GM23338 (cell line): Measurements from ENCODE around the gene ZNF148. TPM values are rescaled to one million over a fixed set of nuclear protein-coding genes. Genes with fewer than 3 reads are reported as not detected.

Source experiments
- ATAC-seq: fragments of 200-7000 bp; cut with Tn5 transposase; 3 replicates; pipeline ENCODE4 v1.9.1; 2020
- DNase-seq: peaks from one replicate; pipeline ENCODE4 v3.0.0-alpha.2; 2015; ENCODE audit warnings: low spot score
- H2AFZ ChIP-seq: fragments of 200-600 bp; sonication (generic); 2 replicates; pipeline ENCODE4 v1.8.0; 2016; ENCODE audit warnings: antibody characterized with exemption, mild to moderate bottlenecking, moderate library complexity
- H3F3A ChIP-seq: fragments of 200-600 bp; sonication (generic); replicated peaks from 2 replicates; pipeline ENCODE4 v1.8.0; 2017; ENCODE audit warnings: antibody characterized with exemption, mixed run types, low read depth
- H3K27ac ChIP-seq: fragments of 200-600 bp; sonication (generic); 2 replicates; pipeline ENCODE4 v1.6.1; 2016; ENCODE audit warnings: low read depth
- H3K27me3 ChIP-seq: fragments of 200-600 bp; sonication (generic); 2 replicates; pipeline ENCODE4 v1.8.0; 2016; ENCODE audit warnings: mild to moderate bottlenecking, mixed run types, moderate library complexity; ENCODE audit not compliant: insufficient read depth
- H3K36me3 ChIP-seq: fragments of 200-600 bp; sonication (generic); 2 replicates; pipeline ENCODE4 v1.8.0; 2016; ENCODE audit warnings: mild to moderate bottlenecking; ENCODE audit not compliant: insufficient read depth
- H3K4me1 ChIP-seq: fragments of 200-600 bp; sonication (generic); 2 replicates; pipeline ENCODE4 v1.8.0; 2016; ENCODE audit warnings: mild to moderate bottlenecking, moderate library complexity; ENCODE audit not compliant: insufficient read depth
- H3K4me2 ChIP-seq: fragments of 200-600 bp; sonication (generic); 2 replicates; pipeline ENCODE4 v1.7.1; 2017; ENCODE audit warnings: mixed run types
- H3K4me3 ChIP-seq: fragments of 200-600 bp; sonication (generic); 2 replicates; pipeline ENCODE4 v1.6.1; 2016; ENCODE audit warnings: mixed run types
- H3K79me2 ChIP-seq: fragments of 200-600 bp; sonication (generic); replicated peaks from 2 replicates; pipeline ENCODE4 v1.8.0; 2017; ENCODE audit warnings: mild to moderate bottlenecking; ENCODE audit not compliant: insufficient read depth
- H3K9me2 ChIP-seq: fragments of 200-600 bp; sonication (generic); 2 replicates; pipeline ENCODE4 v1.8.0; 2017; ENCODE audit not compliant: insufficient read depth
- H4K20me1 ChIP-seq: fragments of 200-600 bp; sonication (generic); replicated peaks from 2 replicates; pipeline ENCODE4 v1.8.0; 2017; ENCODE audit warnings: mild to moderate bottlenecking; ENCODE audit not compliant: insufficient read depth
- H3K27ac Mint-ChIP-seq: 2 replicates; pipeline ENCODE4 v1.8.0; 2020; ENCODE audit warnings: inconsistent platforms, mild to moderate bottlenecking, moderate library complexity, mixed read lengths
- H3K27me3 Mint-ChIP-seq: 3 replicates; pipeline ENCODE4 v1.8.0; 2022; ENCODE audit warnings: low read depth, mild to moderate bottlenecking, moderate library complexity, mixed read lengths, inconsistent platforms; ENCODE audit not compliant: insufficient read depth, poor library complexity
- H3K36me3 Mint-ChIP-seq: 3 replicates; pipeline ENCODE4 v1.8.0; 2021; ENCODE audit warnings: low read depth, mild to moderate bottlenecking, inconsistent platforms, moderate library complexity, mixed read lengths
- H3K4me1 Mint-ChIP-seq: 3 replicates; pipeline ENCODE4 v1.8.0; 2020; ENCODE audit warnings: mild to moderate bottlenecking, inconsistent platforms, mixed read lengths
- H3K4me3 Mint-ChIP-seq: 3 replicates; pipeline ENCODE4 v1.8.0; 2021; ENCODE audit warnings: moderate library complexity, mild to moderate bottlenecking, inconsistent platforms, mixed read lengths
- H3K9me3 Mint-ChIP-seq: 3 replicates; pipeline ENCODE4 v1.8.0; 2020; ENCODE audit warnings: moderate library complexity, mild to moderate bottlenecking, inconsistent platforms, mixed read lengths
- CREB1 ChIP-seq: fragments of 250-450 bp; sonication (Bioruptor Pico); IDR thresholded peaks from 2 replicates; pipeline ENCODE4 v1.5.0; 2020; ENCODE audit warnings: low read depth, mild to moderate bottlenecking, moderate library complexity
- CTCF ChIP-seq, 2 experiments: fragments of 200-600 bp in 1 of 2; sonication (generic) in 1 of 2; conservative IDR thresholded peaks; 2 replicates each; pipeline versions ENCODE4 v1.5.1 to v1.6.1; 2016 to 2017; ENCODE audit warnings: antibody characterized with exemption in 2 of 2, low read depth in 2 of 2, mild to moderate bottlenecking in 2 of 2, moderate library complexity in 1 of 2
- ETS1 ChIP-seq: IDR thresholded peaks from 2 replicates; pipeline ENCODE4 v1.6.1; 2016; ENCODE audit warnings: antibody characterized with exemption
- EZH2 ChIP-seq: fragments of 200-600 bp; sonication (generic); IDR thresholded peaks from one replicate; pipeline ENCODE4 v1.8.0; 2017; ENCODE audit warnings: antibody characterized with exemption, mild to moderate bottlenecking, low read depth; ENCODE audit not compliant: unreplicated experiment
- EZH2phosphoT487 ChIP-seq: fragments of 200-600 bp; sonication (generic); IDR thresholded peaks from one replicate; pipeline ENCODE4 v1.8.1; 2018; ENCODE audit warnings: antibody characterized with exemption; ENCODE audit not compliant: unreplicated experiment
- JUNB ChIP-seq: IDR thresholded peaks from one replicate; pipeline ENCODE4 v1.6.1; 2016; ENCODE audit warnings: antibody characterized with exemption; ENCODE audit not compliant: unreplicated experiment
- NANOG ChIP-seq: IDR thresholded peaks from 2 replicates; pipeline ENCODE4 v1.6.1; 2016; ENCODE audit warnings: antibody characterized with exemption, borderline replicate concordance
- POLR2AphosphoS5 ChIP-seq: IDR thresholded peaks from 2 replicates; pipeline ENCODE4 v1.6.1; 2016; ENCODE audit warnings: antibody characterized with exemption, low read depth
- REST ChIP-seq: IDR thresholded peaks from one replicate; pipeline ENCODE4 v1.6.1; 2018; ENCODE audit warnings: antibody characterized with exemption; ENCODE audit not compliant: unreplicated experiment
- STAT1 ChIP-seq: IDR thresholded peaks from one replicate; pipeline ENCODE4 v1.6.1; 2016; ENCODE audit warnings: antibody characterized with exemption; ENCODE audit not compliant: unreplicated experiment
- ZNF114 ChIP-seq: fragments of 250-450 bp; sonication (Bioruptor Pico); IDR thresholded peaks from 2 replicates; pipeline ENCODE4 v1.5.0; 2020; ENCODE audit warnings: mild to moderate bottlenecking, moderate library complexity
- ZNF462 ChIP-seq: fragments of 250-450 bp; sonication (Bioruptor Pico); IDR thresholded peaks from 2 replicates; pipeline ENCODE4 v1.5.0; 2020; ENCODE audit warnings: mild to moderate bottlenecking, moderate library complexity
- polyA plus RNA-seq: library from polyadenylated mRNA; unstranded; fragments of >200 nt; fragmentation: Nextera tagmentation; extraction: Ambion mirVana; gene quantifications from 2 replicates; pipeline ENCODE4 v1.2.1, GENCODE V29; 2016
- total RNA-seq: library from RNA; depleted of rRNA; stranded (reverse); fragments of >200 nt; shearing (Covaris generic); gene quantifications from 2 replicates; pipeline ENCODE4 v1.2.3, GENCODE V29; 2014

The ZNF148 gene
- total and polyA plus RNA-seq, 2 experiments from 2014 or later = 13.9 to 16.9 TPM

- H3K4me3 Mint-ChIP-seq = no peak overlapping the region
- no peak for ATAC-seq
These were observed 16.2 kb downstream of the ZNF148 start for GRCh38 chr3:125358923-125359322.

More at GRCh38 chr3:125358923-125359322, 16.2 kb downstream of the ZNF148 start:
- H3K4me3 ChIP-seq = no peak overlapping the region
- H3K79me2 ChIP-seq = peaks cover 93% of the 10 kb centered on the region
- Mint-ChIP-seq H3K27me3 (peaks cover 2% of the 10 kb centered on the region), H3K27ac (no peak overlapping the region), H3K4me1 (peaks cover 13% of the 10 kb centered on the region), H3K9me3 (no peaks in the 10 kb centered on the region), H3K36me3 (no peaks in the 10 kb centered on the region)
- peaks cover 28% of the 10 kb centered on the region for H4K20me1 ChIP-seq
- H3K9me2 ChIP-seq = no peaks in the 10 kb centered on the region
- no peak overlapping the region for H2AFZ ChIP-seq
- H3K4me1 ChIP-seq = peaks cover 5% of the 10 kb centered on the region; the same call in 1 of the 2 replicates
- H3K27ac ChIP-seq = no peak overlapping the region
- H3F3A ChIP-seq = no peaks in the 10 kb centered on the region
- DNase-seq = no peak
- TF ChIP-seq REST = no peak
- TF ChIP-seq EZH2 = no peak
- TF ChIP-seq ETS1 = no peak
- TF ChIP-seq ZNF462 = no peak
- TF ChIP-seq STAT1 = no peak
- TF ChIP-seq JUNB = no peak
- no peak for TF ChIP-seq CTCF (conservative IDR thresholded peaks at IDR 0.05; ENCODE audit: low read depth in 2 of 2)
- no peak for TF ChIP-seq CREB1 (CRISPR knock-in tag)
- no peak for TF ChIP-seq POLR2AphosphoS5
- TF ChIP-seq NANOG = no peak
- no peak for TF ChIP-seq EZH2phosphoT487
- TF ChIP-seq ZNF114 = no peak
- H3K27me3 ChIP-seq = no peaks in the 10 kb centered on the region
- H3K36me3 ChIP-seq = no peaks in the 10 kb centered on the region
- no peak overlapping the region for H3K4me2 ChIP-seq
